HEK293T (cell line): ENCODE measurements around the gene PIAS1.

Experiments
- ARNT ChIP-seq: fragments of 450-650 bp; IDR thresholded peaks from 2 replicates; pipeline ENCODE4 v1.6.1; 2017; ENCODE audit warnings: mild to moderate bottlenecking
- BHLHE40 ChIP-seq: fragments of 450-650 bp; IDR thresholded peaks from 2 replicates; pipeline ENCODE4 v1.6.1; 2016; ENCODE audit warnings: mild to moderate bottlenecking, moderate library complexity, borderline replicate concordance
- CTBP1 ChIP-seq: fragments of 450-650 bp; IDR thresholded peaks from 2 replicates; pipeline ENCODE4 v1.6.1; 2016; ENCODE audit warnings: borderline replicate concordance
- ELF4 ChIP-seq: fragments of 450-650 bp; IDR thresholded peaks from 2 replicates; pipeline ENCODE4 v1.6.1; 2017; ENCODE audit warnings: antibody characterized with exemption
- FOXA1 ChIP-seq: fragments of 450-650 bp; IDR thresholded peaks from 2 replicates; pipeline ENCODE4 v1.6.1; 2016; ENCODE audit warnings: mild to moderate bottlenecking
- FOXK2 ChIP-seq: fragments of 450-650 bp; IDR thresholded peaks from 2 replicates; pipeline ENCODE4 v1.6.1; 2016; ENCODE audit warnings: mild to moderate bottlenecking
- FOXM1 ChIP-seq: fragments of 450-650 bp; IDR thresholded peaks from 2 replicates; pipeline ENCODE4 v1.6.1; 2017; ENCODE audit warnings: mild to moderate bottlenecking, borderline replicate concordance
- HDGF ChIP-seq: fragments of 450-650 bp; IDR thresholded peaks from 2 replicates; pipeline ENCODE4 v1.6.1; 2017; ENCODE audit warnings: antibody characterized with exemption, borderline replicate concordance
- LEF1 ChIP-seq: fragments of 450-650 bp; IDR thresholded peaks from 2 replicates; pipeline ENCODE4 v1.6.1; 2017; ENCODE audit warnings: mild to moderate bottlenecking, borderline replicate concordance
- NFRKB ChIP-seq: fragments of 450-650 bp; IDR thresholded peaks from 2 replicates; pipeline ENCODE4 v1.6.1; 2016; ENCODE audit warnings: mild to moderate bottlenecking, moderate library complexity
- SP1 ChIP-seq: fragments of 450-650 bp; IDR thresholded peaks from 2 replicates; pipeline ENCODE4 v1.6.1; 2017
- SUZ12 ChIP-seq: fragments of 450-650 bp; IDR thresholded peaks from 2 replicates; pipeline ENCODE4 v1.6.1; 2016; ENCODE audit warnings: mild to moderate bottlenecking
- TARDBP ChIP-seq: fragments of 450-650 bp; IDR thresholded peaks from 2 replicates; pipeline ENCODE4 v1.6.1; 2016

DNA sequence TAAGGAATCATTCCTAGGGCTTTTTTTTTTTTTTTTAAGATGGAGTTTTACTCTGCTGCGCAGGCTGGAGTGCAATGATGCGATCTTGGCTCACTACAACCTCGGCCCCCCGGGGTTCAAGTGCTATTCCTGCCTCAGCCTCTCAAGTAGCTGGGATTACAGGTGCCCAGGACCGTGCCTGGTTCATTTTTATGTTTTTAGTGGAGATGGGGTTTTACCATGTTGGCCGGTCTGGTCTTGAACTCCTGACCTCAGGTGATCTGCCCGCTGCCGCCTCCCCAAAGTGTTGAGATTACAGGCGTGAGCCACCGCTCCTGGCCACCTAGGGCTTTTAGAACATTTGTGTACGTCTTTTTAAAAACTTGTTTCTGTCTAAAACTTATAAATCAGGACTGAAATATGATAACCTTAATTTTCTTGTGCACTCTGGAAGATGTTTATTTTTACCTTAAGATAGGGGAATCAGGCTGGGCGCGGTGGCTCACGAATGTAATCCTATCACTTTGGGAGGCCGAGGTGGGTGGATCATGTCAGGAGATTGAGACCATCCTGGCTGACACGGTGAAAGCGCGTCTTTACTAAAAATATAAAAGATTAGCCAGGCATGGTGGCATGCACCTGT is 21.8 kb downstream of the PIAS1 start:
- no peak for TF ChIP-seq SUZ12
- no peak for TF ChIP-seq HDGF
- TF ChIP-seq SP1, result no peak
- no peak for TF ChIP-seq CTBP1
- TF ChIP-seq FOXK2, result no peak
- TF ChIP-seq FOXM1, result no peak
- no peak for TF ChIP-seq ARNT
- TF ChIP-seq TARDBP, result no peak
- TF ChIP-seq BHLHE40, result no peak
- TF ChIP-seq NFRKB, result no peak
- no peak for TF ChIP-seq ELF4
- no peak for TF ChIP-seq FOXA1
- no peak for TF ChIP-seq LEF1
